HG02759 (cell line): ENCODE data around the gene NDUFC1.
"Not testable (repeated sequence)": the region's sequence is repeated elsewhere in the genome, so short reads cannot be mapped to it uniquely, and the experiment has no call there.

Experiments
- ATAC-seq: cut with Tn5 transposase; IDR thresholded peaks from one replicate; pipeline ENCODE4 v1.9.1; 2021; ENCODE audit warnings: mild to moderate bottlenecking, moderate library complexity; ENCODE audit not compliant: unreplicated experiment

The NDUFC1 gene

GRCh38 chr4:139301821-139302611, at the start of gene NDUFC1:
TSS of gene NDUFC1 (minus strand) at chr4:139302477. CDS start at chr4:139295798, 6,679 bp downstream.
- ATAC-seq, result peak; percentile 35

- no peak for ATAC-seq
These were observed 35.3 kb upstream of the NDUFC1 start for GRCh38 chr4:139337612-139338011.

GRCh38 chr4:139333046-139333445, 30.8 kb upstream of the NDUFC1 start:
- ATAC-seq, result no peak

GRCh38 chr4:139331185-139331584, 28.9 kb upstream of the NDUFC1 start:
- no peak for ATAC-seq

- no peak for ATAC-seq
These were observed 28.0 kb upstream of the NDUFC1 start for GRCh38 chr4:139330283-139330682.

GRCh38 chr4:139329665-139330200, 27.5 kb upstream of the NDUFC1 start:
- ATAC-seq, result no peak

GRCh38 chr4:139324620-139325019, 22.3 kb upstream of the NDUFC1 start:
- ATAC-seq, result no peak

GRCh38 chr4:139322541-139322940, 20.3 kb upstream of the NDUFC1 start:
- not testable (repeated sequence) for ATAC-seq

- not testable (repeated sequence) for ATAC-seq
These were observed 19.8 kb upstream of the NDUFC1 start for GRCh38 chr4:139322070-139322469.

- no peak for ATAC-seq
These were observed 17.3 kb upstream of the NDUFC1 start for GRCh38 chr4:139319571-139319970.

- no peak for ATAC-seq
These were observed 15.4 kb upstream of the NDUFC1 start for GRCh38 chr4:139317635-139318034.

GRCh38 chr4:139316733-139317132, 14.5 kb upstream of the NDUFC1 start:
- no peak for ATAC-seq

- peak; percentile 89 for ATAC-seq
These were observed 13.0 kb upstream of the NDUFC1 start for GRCh38 chr4:139315221-139315675.

- ATAC-seq, result no peak
These were observed 11.9 kb upstream of the NDUFC1 start for GRCh38 chr4:139314047-139314800.

GRCh38 chr4:139313414-139313813, 11.1 kb upstream of the NDUFC1 start:
- not testable (repeated sequence) for ATAC-seq

GRCh38 chr4:139312552-139313332, 10.5 kb upstream of the NDUFC1 start:
- no peak for ATAC-seq

GRCh38 chr4:139311909-139312308, 9.6 kb upstream of the NDUFC1 start:
- no peak for ATAC-seq

GRCh38 chr4:139304920-139305319, 2.6 kb upstream of the NDUFC1 start:
- no peak for ATAC-seq

- ATAC-seq, result peak; percentile 91
These were observed 1.0 kb downstream of the NDUFC1 start, which contains the start of gene NAA15 for GRCh38 chr4:139301113-139301820. TSS of gene NAA15 (plus strand) at chr4:139301505. CDS start at chr4:139301778, 273 bp downstream.
